DOHH2 (cell line): ENCODE results near the gene EPN2.

Experiments
- H3F3A ChIP-seq: fragments of 200-600 bp; sonication (generic), shearing (Covaris generic); 2 replicates; pipeline ENCODE4 v1.6.0; 2016; ENCODE audit warnings: antibody characterized with exemption, mild to moderate bottlenecking; ENCODE audit not compliant: control insufficient read depth, insufficient read depth
- H3K27ac ChIP-seq: fragments of 200-600 bp; sonication (generic); 2 replicates; pipeline ENCODE4 v1.5.1; 2014; ENCODE audit warnings: low read depth, mild to moderate bottlenecking, low read length, moderate library complexity
- H3K27me3 ChIP-seq: fragments of 200-600 bp; sonication (generic); 2 replicates; pipeline ENCODE4 v1.6.1; 2014; ENCODE audit warnings: mild to moderate bottlenecking, low read length, mixed read lengths; ENCODE audit not compliant: control insufficient read depth
- H3K36me3 ChIP-seq: fragments of 200-600 bp; sonication (generic); 2 replicates; pipeline ENCODE4 v1.6.1; 2014; ENCODE audit warnings: mild to moderate bottlenecking, low read length, moderate library complexity, mixed read lengths; ENCODE audit not compliant: control insufficient read depth
- H3K4me1 ChIP-seq: fragments of 200-600 bp; sonication (generic); 2 replicates; pipeline ENCODE4 v1.6.1; 2014; ENCODE audit warnings: mild to moderate bottlenecking, low read length, mixed read lengths; ENCODE audit not compliant: control insufficient read depth
- H3K4me2 ChIP-seq: fragments of 200-600 bp; sonication (generic); 2 replicates; pipeline ENCODE4 v1.6.0; 2014; ENCODE audit warnings: mild to moderate bottlenecking, low read length, moderate library complexity
- H3K4me3 ChIP-seq: fragments of 200-600 bp; sonication (generic); 2 replicates; pipeline ENCODE4 v1.5.1; 2014; ENCODE audit warnings: mild to moderate bottlenecking, low read length, mixed read lengths
- H3K79me2 ChIP-seq: fragments of 200-600 bp; sonication (generic); 2 replicates; pipeline ENCODE4 v1.6.1; 2014; ENCODE audit warnings: mild to moderate bottlenecking, low read length, mixed read lengths; ENCODE audit not compliant: control insufficient read depth
- H3K9me2 ChIP-seq: fragments of 200-600 bp; sonication (generic); replicated peaks from 2 replicates; pipeline ENCODE4 v1.6.1; 2014; ENCODE audit warnings: mild to moderate bottlenecking, low read length, mixed read lengths; ENCODE audit not compliant: control insufficient read depth
- H3K9me3 ChIP-seq: fragments of 200-600 bp; sonication (generic); 2 replicates; pipeline ENCODE4 v1.6.1; 2014; ENCODE audit warnings: antibody characterized with exemption, low read length, mixed read lengths; ENCODE audit not compliant: control insufficient read depth, insufficient read depth
- H4K20me1 ChIP-seq: fragments of 200-600 bp; sonication (generic); 2 replicates; pipeline ENCODE4 v1.6.0; 2014; ENCODE audit warnings: low read depth, mild to moderate bottlenecking, antibody characterized with exemption, low read length, moderate library complexity; ENCODE audit not compliant: control insufficient read depth, insufficient read depth
- EZH2phosphoT487 ChIP-seq: fragments of 200-600 bp; sonication (generic); IDR thresholded peaks from 2 replicates; pipeline ENCODE4 v1.6.1; 2017; ENCODE audit warnings: borderline replicate concordance, mild to moderate bottlenecking, antibody characterized with exemption, low read length, moderate library complexity, mixed read lengths
- TF ChIP-seq, protein P1 (sequence below): fragments of 200-600 bp; sonication (generic); IDR thresholded peaks from one replicate; pipeline ENCODE4 v1.5.1; 2014; ENCODE audit warnings: antibody characterized with exemption, mild to moderate bottlenecking, low read depth, low read length; ENCODE audit not compliant: poor library complexity, severe bottlenecking

The EPN2 gene

DNA sequence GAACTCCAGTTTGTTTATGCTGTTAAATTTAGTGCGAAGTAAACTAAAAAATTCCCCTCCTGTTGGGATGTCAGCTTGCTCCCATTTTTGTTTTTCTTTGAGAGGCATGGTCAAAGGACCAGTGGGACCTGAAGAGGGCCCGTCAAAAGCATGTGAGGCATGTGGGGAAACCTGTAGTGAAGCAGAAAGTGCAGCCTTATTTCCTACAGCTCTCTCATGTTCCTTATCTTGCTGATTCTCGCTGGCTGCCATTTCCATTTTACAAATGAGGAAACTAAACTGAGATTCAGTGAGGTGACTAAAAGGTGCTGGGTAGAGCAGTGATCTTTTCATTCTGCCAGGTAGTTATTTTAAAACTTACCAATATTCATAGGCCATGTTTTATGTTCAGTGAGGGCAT is 27.1 kb downstream of the EPN2 start:
- Histone ChIP-seq H3K9me2 (no peaks in the 10 kb centered on the region), H4K20me1 (no peaks in the 10 kb centered on the region), H3K36me3 (no peaks in the 10 kb centered on the region), H3K9me3 (no peaks in the 10 kb centered on the region), H3F3A (no peaks in the 10 kb centered on the region), H3K4me3 (no peak overlapping the region), H3K79me2 (no peaks in the 10 kb centered on the region), H3K4me1 (no peaks in the 10 kb centered on the region), H3K4me2 (no peak overlapping the region), H3K27ac (no peak overlapping the region), H3K27me3 (peaks cover 38% of the 10 kb centered on the region)
- TF ChIP-seq, protein P1, sequence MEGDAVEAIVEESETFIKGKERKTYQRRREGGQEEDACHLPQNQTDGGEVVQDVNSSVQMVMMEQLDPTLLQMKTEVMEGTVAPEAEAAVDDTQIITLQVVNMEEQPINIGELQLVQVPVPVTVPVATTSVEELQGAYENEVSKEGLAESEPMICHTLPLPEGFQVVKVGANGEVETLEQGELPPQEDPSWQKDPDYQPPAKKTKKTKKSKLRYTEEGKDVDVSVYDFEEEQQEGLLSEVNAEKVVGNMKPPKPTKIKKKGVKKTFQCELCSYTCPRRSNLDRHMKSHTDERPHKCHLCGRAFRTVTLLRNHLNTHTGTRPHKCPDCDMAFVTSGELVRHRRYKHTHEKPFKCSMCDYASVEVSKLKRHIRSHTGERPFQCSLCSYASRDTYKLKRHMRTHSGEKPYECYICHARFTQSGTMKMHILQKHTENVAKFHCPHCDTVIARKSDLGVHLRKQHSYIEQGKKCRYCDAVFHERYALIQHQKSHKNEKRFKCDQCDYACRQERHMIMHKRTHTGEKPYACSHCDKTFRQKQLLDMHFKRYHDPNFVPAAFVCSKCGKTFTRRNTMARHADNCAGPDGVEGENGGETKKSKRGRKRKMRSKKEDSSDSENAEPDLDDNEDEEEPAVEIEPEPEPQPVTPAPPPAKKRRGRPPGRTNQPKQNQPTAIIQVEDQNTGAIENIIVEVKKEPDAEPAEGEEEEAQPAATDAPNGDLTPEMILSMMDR = no peak
- TF ChIP-seq EZH2phosphoT487 = no peak

DNA sequence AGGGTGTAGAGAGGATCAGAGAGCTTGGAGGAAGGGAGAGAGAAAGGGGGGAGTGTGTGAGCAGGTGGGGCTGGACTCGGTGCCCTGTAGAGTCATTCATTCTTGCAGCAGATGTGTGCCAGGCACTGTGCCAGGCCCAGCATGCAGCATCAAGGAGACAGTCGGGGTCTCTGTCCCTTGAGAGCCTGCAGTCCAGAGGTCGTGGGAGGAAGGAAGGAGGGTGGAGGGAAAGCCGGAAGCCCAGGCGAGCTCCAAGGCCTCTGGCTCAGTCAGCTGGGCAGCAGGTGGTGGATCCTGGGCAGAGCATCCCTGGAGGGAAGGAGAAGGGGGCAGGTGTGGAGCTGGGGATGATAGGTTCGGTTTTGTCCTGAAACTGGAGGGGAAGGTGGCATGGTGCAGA is 27.5 kb downstream of the EPN2 start:
- no peaks in the 10 kb centered on the region for H4K20me1 ChIP-seq
- H3K9me3 ChIP-seq = no peaks in the 10 kb centered on the region
- no peak overlapping the region for H3K4me3 ChIP-seq
- H3F3A ChIP-seq = no peaks in the 10 kb centered on the region
- no peaks in the 10 kb centered on the region for H3K36me3 ChIP-seq
- TF ChIP-seq, protein P1 = no peak
- no peaks in the 10 kb centered on the region for H3K4me1 ChIP-seq
- no peaks in the 10 kb centered on the region for H3K9me2 ChIP-seq
- no peak overlapping the region for H3K4me2 ChIP-seq
- no peaks in the 10 kb centered on the region for H3K79me2 ChIP-seq
- peaks cover 39% of the 10 kb centered on the region for H3K27me3 ChIP-seq
- H3K27ac ChIP-seq = no peak overlapping the region

DNA sequence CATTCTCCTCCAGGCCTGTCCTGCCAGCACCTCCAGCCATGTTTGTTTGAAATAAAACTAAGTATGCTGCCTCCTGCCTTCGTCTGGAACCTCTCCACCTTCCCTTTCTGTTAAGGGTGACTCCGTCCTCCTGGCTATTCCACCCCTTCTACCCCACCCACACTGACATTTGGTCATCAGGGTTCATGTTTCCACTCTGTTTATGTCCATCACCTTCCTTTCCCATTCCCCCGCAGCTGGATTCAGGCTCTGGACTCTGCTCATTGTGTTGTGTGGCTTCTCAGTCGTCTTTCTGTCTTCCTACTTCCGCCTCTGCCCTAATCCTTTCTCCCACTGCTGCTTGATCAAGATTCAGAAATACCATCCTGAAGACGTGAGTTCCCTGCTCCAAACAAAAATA is 28.6 kb downstream of the EPN2 start:
- H3K4me2 ChIP-seq = no peak overlapping the region
- no peaks in the 10 kb centered on the region for H3F3A ChIP-seq
- TF ChIP-seq, protein P1 = no peak
- TF ChIP-seq EZH2phosphoT487 = no peak
- H3K27ac ChIP-seq = no peak overlapping the region
- H3K79me2 ChIP-seq = no peaks in the 10 kb centered on the region
- H3K9me2 ChIP-seq = no peaks in the 10 kb centered on the region
- no peaks in the 10 kb centered on the region for H3K36me3 ChIP-seq
- H3K27me3 ChIP-seq = peaks cover 42% of the 10 kb centered on the region
- H3K4me1 ChIP-seq = peaks cover 4% of the 10 kb centered on the region
- H3K9me3 ChIP-seq = no peaks in the 10 kb centered on the region
- H4K20me1 ChIP-seq = no peaks in the 10 kb centered on the region
- no peak overlapping the region for H3K4me3 ChIP-seq

DNA sequence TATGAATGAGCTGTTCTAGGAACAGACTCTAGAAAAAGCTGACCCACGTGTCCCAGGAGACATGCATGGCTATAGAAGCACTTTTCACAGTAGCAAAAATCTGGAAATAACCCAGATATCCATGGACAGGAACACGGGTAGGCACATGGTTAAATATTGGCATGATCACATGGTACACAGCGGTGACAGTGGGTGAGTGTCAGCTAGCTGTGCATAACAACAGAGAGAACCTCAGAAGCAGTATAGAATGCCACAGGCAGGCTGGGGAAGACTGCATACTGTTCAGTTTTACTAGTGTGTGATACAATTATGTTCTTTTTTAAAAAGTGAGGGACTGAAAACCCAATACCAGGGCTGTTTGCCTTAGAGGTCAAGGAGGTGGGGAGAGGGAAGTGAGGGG is 31.4 kb downstream of the EPN2 start:
- Histone ChIP-seq H3K27ac (no peak overlapping the region), H3K79me2 (no peaks in the 10 kb centered on the region), H3K4me1 (peaks cover 12% of the 10 kb centered on the region), H4K20me1 (no peaks in the 10 kb centered on the region), H3K9me2 (no peaks in the 10 kb centered on the region), H3K4me3 (no peak overlapping the region), H3K4me2 (no peak overlapping the region), H3K9me3 (no peaks in the 10 kb centered on the region), H3F3A (no peaks in the 10 kb centered on the region), H3K27me3 (peaks cover 46% of the 10 kb centered on the region), H3K36me3 (no peaks in the 10 kb centered on the region)
- TF ChIP-seq EZH2phosphoT487 = no peak
- TF ChIP-seq, protein P1 = no peak
